ENCODE results near the gene ZBTB4.
A peak's percentile ranks its signal among the peaks of the same experiment; 100 is the strongest.

DNA sequence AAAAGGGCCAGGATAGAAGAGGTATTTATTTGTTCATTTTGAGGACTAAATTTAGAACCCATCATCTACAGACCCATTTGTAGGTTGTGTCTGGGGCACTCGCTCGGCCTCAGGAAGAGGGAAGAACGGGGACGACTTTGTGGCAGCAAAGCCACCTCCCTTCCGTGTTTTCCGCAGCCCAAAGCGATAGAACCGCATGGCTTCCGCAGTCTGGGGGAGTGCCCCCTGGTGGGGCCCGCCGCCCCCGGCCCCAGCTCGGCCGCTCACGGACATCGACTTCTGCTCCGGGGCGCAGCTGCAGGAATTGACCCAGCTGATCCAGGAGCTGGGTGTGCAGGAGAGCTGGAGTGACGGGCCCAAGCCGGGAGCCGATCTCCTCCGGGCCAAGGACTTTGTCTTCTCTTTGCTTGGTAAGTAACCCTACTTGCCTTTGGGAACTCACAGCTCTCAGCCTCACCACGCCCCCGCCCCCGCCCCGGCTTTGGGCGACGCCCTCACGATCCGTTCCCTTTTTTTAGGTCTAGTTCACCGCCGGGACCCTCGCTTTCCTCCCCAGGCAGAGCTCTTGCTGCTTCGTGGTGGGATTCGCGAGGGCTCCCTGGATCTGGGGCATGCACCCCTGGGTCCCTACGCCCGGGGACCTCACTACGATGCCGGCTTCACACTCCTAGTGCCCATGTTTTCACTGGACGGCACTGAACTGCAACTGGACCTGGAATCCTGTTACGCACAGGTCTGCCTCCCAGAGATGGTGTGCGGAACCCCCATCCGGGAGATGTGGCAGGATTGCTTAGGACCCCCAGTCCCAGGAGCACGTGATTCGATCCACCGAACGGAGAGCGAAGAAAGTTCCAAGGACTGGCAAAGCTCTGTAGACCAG is 43.5 kb downstream of the ZBTB4 start:
- TF ChIP-seq, protein P1, sequence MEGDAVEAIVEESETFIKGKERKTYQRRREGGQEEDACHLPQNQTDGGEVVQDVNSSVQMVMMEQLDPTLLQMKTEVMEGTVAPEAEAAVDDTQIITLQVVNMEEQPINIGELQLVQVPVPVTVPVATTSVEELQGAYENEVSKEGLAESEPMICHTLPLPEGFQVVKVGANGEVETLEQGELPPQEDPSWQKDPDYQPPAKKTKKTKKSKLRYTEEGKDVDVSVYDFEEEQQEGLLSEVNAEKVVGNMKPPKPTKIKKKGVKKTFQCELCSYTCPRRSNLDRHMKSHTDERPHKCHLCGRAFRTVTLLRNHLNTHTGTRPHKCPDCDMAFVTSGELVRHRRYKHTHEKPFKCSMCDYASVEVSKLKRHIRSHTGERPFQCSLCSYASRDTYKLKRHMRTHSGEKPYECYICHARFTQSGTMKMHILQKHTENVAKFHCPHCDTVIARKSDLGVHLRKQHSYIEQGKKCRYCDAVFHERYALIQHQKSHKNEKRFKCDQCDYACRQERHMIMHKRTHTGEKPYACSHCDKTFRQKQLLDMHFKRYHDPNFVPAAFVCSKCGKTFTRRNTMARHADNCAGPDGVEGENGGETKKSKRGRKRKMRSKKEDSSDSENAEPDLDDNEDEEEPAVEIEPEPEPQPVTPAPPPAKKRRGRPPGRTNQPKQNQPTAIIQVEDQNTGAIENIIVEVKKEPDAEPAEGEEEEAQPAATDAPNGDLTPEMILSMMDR (IDR thresholded peaks at IDR 0.05; ENCODE audit: insufficient read depth, low read length, poor library complexity, severe bottlenecking): peak; percentile 19
- TF ChIP-seq EZH2phosphoT487 (conservative IDR thresholded peaks at IDR 0.05; ENCODE audit: low read length): no peak

All from SU-DHL-6 (cell line).